ENCODE measurements around the gene CHRM5. TPM values are rescaled to one million over a fixed set of nuclear protein-coding genes. Genes with fewer than 3 reads are reported as not detected.

CHRM5 gene
- total and polyA plus RNA-seq, 2 donors (not counting 3 experiments of a cell fraction or from before 2014, with no cell fraction given): 0.03 TPM; not detected in 1

- no peak for FAIRE-seq
- no peak for TF ChIP-seq POLR2A (IDR thresholded peaks at IDR 0.05; ENCODE audit: low read depth, low read length)
- no peak for TF ChIP-seq CTCF (IDR thresholded peaks at IDR 0.05; ENCODE audit: extremely low read depth in 1 of 2, insufficient read depth in 1 of 2, low read depth in 1 of 2, low read length in 2 of 2)
- TF ChIP-seq MYC (IDR thresholded peaks at IDR 0.05; ENCODE audit: low read depth, low read length): no peak
- TF ChIP-seq GATA2 (IDR thresholded peaks at IDR 0.05; ENCODE audit: insufficient read depth, insufficient read length, low read depth, low read length): no peak
- no peak for TF ChIP-seq JUN (IDR thresholded peaks at IDR 0.05; ENCODE audit: borderline replicate concordance, insufficient read depth, insufficient read length, low read depth)
- no peak for TF ChIP-seq FOS (IDR thresholded peaks at IDR 0.05; ENCODE audit: borderline replicate concordance, insufficient read depth, low read length)
- no peak for TF ChIP-seq EZH2 (IDR thresholded peaks at IDR 0.05; ENCODE audit: borderline replicate concordance, low read depth, low read length, severe bottlenecking)
- TF ChIP-seq POLR2AphosphoS5 (IDR thresholded peaks at IDR 0.05; ENCODE audit: insufficient read depth, low read depth, low read length): no peak
- TF ChIP-seq MAX (IDR thresholded peaks at IDR 0.05; ENCODE audit: insufficient read depth, insufficient read length): no peak
Measured at GRCh38 chr15:33926260-33926659, 42.0 kb upstream of the CHRM5 start.

More at GRCh38 chr15:33926260-33926659, 42.0 kb upstream of the CHRM5 start:
- ChIA-PET CTCF (interaction anchor here (1.4 kb wide), 1 partner anchor 38 kb away, joined by 5 read pairs; no protein-coding TSS in a partner anchor), POLR2A (no interaction called here)
- no peak overlapping the region for H3K4me3 ChIP-seq (replicated peaks in 1 of 3; ENCODE audit: insufficient read depth in 1 of 3, low read depth in 1 of 3, low read length in 3 of 3)
- H3K9ac ChIP-seq (replicated peaks; ENCODE audit: extremely low read depth, insufficient read depth, low read length): no peak overlapping the region
- no peaks in the 10 kb centered on the region for H3K4me1 ChIP-seq (ENCODE audit: control insufficient read depth, extremely low read depth, insufficient read depth, low read length)
- H3K9me3 ChIP-seq (replicated peaks; ENCODE audit: control insufficient read depth, insufficient read depth, low read length): no peaks in the 10 kb centered on the region
- no peak for DNase-seq (ENCODE audit: low read depth, low spot score)
- H3K4me2 ChIP-seq (ENCODE audit: insufficient read depth, low read length): no peak overlapping the region
- H3K27ac ChIP-seq (ENCODE audit: insufficient read depth, low read depth, low read length): no peak overlapping the region
- dilution Hi-C loops (cut with MboI; ENCODE audit: extremely low pct_ligation_motif_present, low sequenced_read_pairs) (no loop called here), intact Hi-C loops (cut with micrococcal nuclease) (no loop called here)
- no TSS peak for BruUV-seq (replicated peaks)
- no peaks in the 10 kb centered on the region for H3K27me3 ChIP-seq (ENCODE audit: control insufficient read depth in 2 of 2, insufficient read depth in 2 of 2, low read length in 2 of 2)
- H4K20me1 ChIP-seq (replicated peaks; ENCODE audit: control insufficient read depth, extremely low read depth, insufficient read depth, low read length): no peaks in the 10 kb centered on the region
- H3K9me1 ChIP-seq (replicated peaks; ENCODE audit: control insufficient read depth, extremely low read depth, insufficient read depth, low read length): no peaks in the 10 kb centered on the region
- H3K79me2 ChIP-seq (ENCODE audit: control insufficient read depth, insufficient read depth, low read length): no peaks in the 10 kb centered on the region
- H2AFZ ChIP-seq (ENCODE audit: low read depth, low read length): no peak overlapping the region
- no peaks in the 10 kb centered on the region for H3K36me3 ChIP-seq (ENCODE audit: control insufficient read depth in 2 of 2, extremely low read depth in 1 of 2, insufficient read depth in 2 of 2, low read length in 2 of 2)

All from endothelial cell of umbilical vein (primary cell).